K562 (cell line): ENCODE data around the gene IDH1. TPM values are rescaled to one million over a fixed set of nuclear protein-coding genes. Genes with fewer than 3 reads are reported as not detected.

Source experiments
- ATAC-seq: fragments of 200-7000 bp; cut with Tn5 transposase; 3 replicates; pipeline ENCODE4 v1.9.1; 2020; ENCODE audit warnings: moderate library complexity
- BruUV-seq: library from RNA; stranded (reverse); fragments of 400-500 nt; replicated peaks from 2 replicates; lab custom pipeline; 2021; lab: Mats Ljungman, UMichigan
- CTCF ChIA-PET: fragments of 300-600 bp; formaldehyde crosslinking; extraction: SDS; loops from one replicate; lab custom pipeline; 2021; ENCODE audit warnings: low intra/inter-chr PET ratio; lab: Yijun Ruan, JAX
- POLR2A ChIA-PET: fragments of 300-600, 350-650 bp; sonication (Branson Sonifier 250); formaldehyde crosslinking; extraction: SDS; loops from one replicate; lab custom pipeline; 2021; ENCODE audit warnings: antibody characterized with exemption, inconsistent platforms; lab: Yijun Ruan, JAX
- DNase-seq, 4 experiments: peaks; one replicate each; pipeline versions ENCODE4 v3.0.0 to v3.0.0-alpha.2; 2011 to 2018; ENCODE audit warnings: low spot score in 3 of 4, mixed read lengths in 3 of 4; ENCODE audit errors: extremely low read depth in 1 of 4
- FAIRE-seq: peaks from 2 replicates; lab custom pipeline; 2011; peaks lifted over from hg19 to GRCh38; lab: Jason Lieb, UNC
- H2AFZ ChIP-seq: 2 replicates; pipeline ENCODE4 v1.6.0; 2011; ENCODE audit warnings: low read depth, low read length, control low read depth, inconsistent platforms
- H3K27ac ChIP-seq: fragments of 200-600 bp; 3 replicates; pipeline ENCODE4 v1.8.0; 2011; ENCODE audit warnings: low read depth, mild to moderate bottlenecking, control low read depth, inconsistent platforms, low read length, moderate library complexity, mixed read lengths; ENCODE audit errors: extremely low read depth
- H3K27me3 ChIP-seq, 2 experiments: fragments of 300-600 bp in 1 of 2; 2 replicates in 1 of 2; 3 replicates in 1 of 2; pipeline versions ENCODE4 v1.6.0 to v1.8.0; 2011; ENCODE audit warnings: inconsistent platforms in 2 of 2, low read length in 2 of 2, mild to moderate bottlenecking in 1 of 2, mixed read lengths in 1 of 2, moderate library complexity in 1 of 2; ENCODE audit not compliant: control insufficient read depth in 2 of 2, insufficient read depth in 2 of 2
- H3K36me3 ChIP-seq: fragments of 300-600 bp; 3 replicates; pipeline ENCODE4 v1.8.0; 2011; ENCODE audit warnings: mild to moderate bottlenecking, low read length, inconsistent platforms; ENCODE audit not compliant: control insufficient read depth, insufficient read depth
- H3K4me1 ChIP-seq, 2 experiments: fragments of 200-600 bp in 1 of 2; replicated peaks in 1 of 2; 2 replicates in 1 of 2; 3 replicates in 1 of 2; pipeline versions ENCODE4 v1.5.1 to v1.8.0; 2011; ENCODE audit warnings: inconsistent platforms in 2 of 2, low read length in 2 of 2, mild to moderate bottlenecking in 1 of 2, mixed read lengths in 1 of 2, moderate library complexity in 1 of 2; ENCODE audit not compliant: control insufficient read depth in 2 of 2, insufficient read depth in 2 of 2
- H3K4me2 ChIP-seq: 2 replicates; pipeline ENCODE4 v1.6.1; 2011; ENCODE audit warnings: low read length, control low read depth, inconsistent platforms, mixed read lengths; ENCODE audit not compliant: insufficient read depth
- H3K4me3 ChIP-seq: fragments of 200-600 bp; sonication (generic), shearing (Covaris generic); 2 replicates; pipeline ENCODE4 v1.5.1; 2016; ENCODE audit warnings: control low read depth, inconsistent platforms
- H3K79me2 ChIP-seq: fragments of 200-600 bp; 3 replicates; pipeline ENCODE4 v1.8.0; 2011; ENCODE audit warnings: low read length, inconsistent platforms; ENCODE audit not compliant: control insufficient read depth, insufficient read depth
- H3K9ac ChIP-seq, 2 experiments: 2 replicates each; pipeline versions ENCODE4 v1.6.0 to v1.6.1; 2011; ENCODE audit warnings: low read depth in 2 of 2, low read length in 2 of 2, control low read depth in 1 of 2, inconsistent platforms in 1 of 2, mild to moderate bottlenecking in 1 of 2, mixed read lengths in 1 of 2; ENCODE audit not compliant: insufficient read depth in 1 of 2
- H3K9me1 ChIP-seq: one replicate; pipeline ENCODE4 v1.6.0; 2011; ENCODE audit warnings: inconsistent platforms, mild to moderate bottlenecking, low read length, moderate library complexity; ENCODE audit not compliant: control insufficient read depth, insufficient read depth
- H3K9me3 ChIP-seq: replicated peaks from 2 replicates; pipeline ENCODE4 v1.5.1; 2011; ENCODE audit warnings: low read depth, low read length, inconsistent platforms; ENCODE audit not compliant: control insufficient read depth, insufficient read depth
- H4K20me1 ChIP-seq: replicated peaks from 2 replicates; pipeline ENCODE4 v1.6.1; 2011; ENCODE audit warnings: low read length, inconsistent platforms, mixed read lengths; ENCODE audit not compliant: control insufficient read depth, insufficient read depth
- CBX5 ChIP-seq: IDR thresholded peaks from 2 replicates; pipeline ENCODE4 v1.6.1; 2014; ENCODE audit warnings: low read depth, borderline replicate concordance
- CTCF ChIP-seq, 3 experiments: IDR thresholded peaks in 2 of 3; conservative IDR thresholded peaks in 1 of 3; 2 replicates each; pipeline ENCODE4 v1.5.1; 2011 to 2012; ENCODE audit warnings: low read length in 3 of 3, mild to moderate bottlenecking in 3 of 3, control low read depth in 2 of 3, improper control_type of control experiment in 1 of 3, inconsistent platforms in 1 of 3, low read depth in 1 of 3, mixed read lengths in 1 of 3, moderate library complexity in 1 of 3; ENCODE audit not compliant: insufficient read depth in 2 of 3
- ELK1 ChIP-seq: sonication (generic); formaldehyde crosslinking; IDR thresholded peaks from 2 replicates; pipeline ENCODE4 v1.8.1; 2022; ENCODE audit warnings: missing genetic modification reagents
- ETS1 ChIP-seq: conservative IDR thresholded peaks from 2 replicates; pipeline ENCODE4 v1.6.1; 2011; ENCODE audit warnings: low read depth, mild to moderate bottlenecking, low read length; ENCODE audit not compliant: control insufficient read depth
- FOXJ2 ChIP-seq: fragments of 200-800 bp; sonication (Bioruptor generic); IDR thresholded peaks from 2 replicates; pipeline ENCODE4 v1.6.1; 2016; ENCODE audit warnings: missing genetic modification characterization, missing compliant biosample characterization
- HDAC1 ChIP-seq, 2 experiments: fragments of 450-650 bp; IDR thresholded peaks; 2 replicates each; pipeline ENCODE4 v1.6.1; 2016 to 2017; ENCODE audit warnings: inconsistent platforms in 1 of 2, mild to moderate bottlenecking in 1 of 2, moderate library complexity in 1 of 2
- PPARD ChIP-seq: fragments of 250-450 bp; sonication (Bioruptor Pico); IDR thresholded peaks from 2 replicates; pipeline ENCODE4 v1.8.0; 2022; ENCODE audit warnings: inconsistent platforms, mild to moderate bottlenecking, moderate library complexity
- ZFPM2 ChIP-seq: fragments of 250-450 bp; sonication (Bioruptor Pico); IDR thresholded peaks from 2 replicates; pipeline ENCODE4 v1.5.1; 2022; ENCODE audit warnings: mild to moderate bottlenecking
- ZNF668 ChIP-seq: fragments of 250-450 bp; sonication (Bioruptor Pico); IDR thresholded peaks from 2 replicates; pipeline ENCODE4 v1.8.0; 2022; ENCODE audit warnings: mild to moderate bottlenecking, inconsistent platforms
- WGBS: fragments of 100-300 bp; shearing (Covaris generic); methylation state at CpG from one replicate; pipeline ENCODE4 v1.1.6; 2016; ENCODE audit warnings: low coverage, mixed read lengths; ENCODE audit not compliant: insufficient coverage; ENCODE audit errors: missing lambda C conversion rate; 5-methylcytosine and 5-hydroxymethylcytosine counted together
- in situ Hi-C: fragments of 300-500 bp; cut with MboI; formaldehyde crosslinking; loops from 4 replicates; pipeline ENCODE4 v1.15.0; 2018; ENCODE audit warnings: inconsistent platforms, mixed read lengths
- intact Hi-C: fragments of 100-400 bp; cut with micrococcal nuclease; formaldehyde crosslinking; loops from 2 replicates; pipeline ENCODE4 v1.14.2; 2022
- polyA plus RNA-seq, 8 experiments: library from polyadenylated mRNA; depleted of rRNA in 4 of 8; stranded (reverse) in 5 of 8; unstranded in 3 of 8; fragments of >200 nt; fragmentation: Nextera tagmentation in 2 of 8; fragmentation: Illumina TruSeq in 1 of 8; extraction: Ambion mirVana in 2 of 8; extraction: Trizol in 1 of 8; gene quantifications; 2 replicates each; pipeline versions ENCODE4 v1.2.1 to v1.2.3, GENCODE V29; 2011 to 2014; ENCODE audit warnings: inconsistent platforms in 1 of 8, missing spikeins in 1 of 8
- total RNA-seq, 7 experiments: library from RNA; depleted of rRNA in 6 of 7; stranded (reverse); fragments of >200 nt in 6 of 7; fragmentation: Illumina TruSeq in 2 of 7; extraction: Trizol in 2 of 7; gene quantifications; 2 replicates each; pipeline versions ENCODE4 v1.2.1 to v1.2.3, GENCODE V29; 2011 to 2021; ENCODE audit warnings: low replicate concordance in 1 of 7

IDH1 gene
- total and polyA plus RNA-seq, 9 of the 15 experiments (the other 6 are each of a cell fraction or from before 2014, with no cell fraction given) = 61.9 to 194 (median 101) TPM

DNA sequence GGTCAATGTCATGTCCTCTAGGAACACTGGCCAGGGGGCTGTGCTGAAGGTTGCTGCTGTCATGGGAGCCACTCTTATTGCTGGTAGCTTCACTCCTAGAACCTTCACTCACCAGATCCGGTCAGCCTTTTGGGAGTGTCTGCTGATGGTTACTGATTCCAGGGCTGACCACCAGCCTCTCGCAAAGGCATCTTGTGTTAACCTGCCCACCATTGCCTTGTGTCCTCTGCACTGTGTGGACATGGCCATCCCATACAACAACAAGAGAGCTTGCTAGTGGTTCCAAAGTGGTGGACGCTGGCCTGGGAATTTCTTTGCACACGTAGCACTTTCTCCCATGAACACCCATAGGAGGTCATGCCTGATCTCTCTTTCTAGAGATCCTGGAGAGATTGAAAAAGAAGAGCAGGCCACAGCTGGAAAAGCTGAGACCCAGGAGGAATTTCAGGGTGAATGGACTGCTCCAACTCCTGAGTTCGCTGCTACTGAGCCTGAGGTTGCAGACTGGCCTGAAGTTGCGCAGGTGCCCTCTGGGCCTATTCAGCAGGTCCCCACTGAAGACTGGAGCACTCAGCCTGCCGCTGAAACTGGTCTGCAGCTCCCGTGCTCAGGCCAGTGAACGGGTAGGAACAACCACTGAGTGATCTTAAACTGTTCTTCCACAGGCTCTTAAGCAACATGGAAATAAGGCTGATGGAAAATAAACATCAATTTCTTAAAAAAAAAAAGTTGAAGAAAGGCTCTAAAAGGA is 46.4 kb downstream of the IDH1 start (continued):
- TF ChIP-seq FOXJ2 (tag) (no peak), PPARD (CRISPR knock-in tag) (no peak)

DNA sequence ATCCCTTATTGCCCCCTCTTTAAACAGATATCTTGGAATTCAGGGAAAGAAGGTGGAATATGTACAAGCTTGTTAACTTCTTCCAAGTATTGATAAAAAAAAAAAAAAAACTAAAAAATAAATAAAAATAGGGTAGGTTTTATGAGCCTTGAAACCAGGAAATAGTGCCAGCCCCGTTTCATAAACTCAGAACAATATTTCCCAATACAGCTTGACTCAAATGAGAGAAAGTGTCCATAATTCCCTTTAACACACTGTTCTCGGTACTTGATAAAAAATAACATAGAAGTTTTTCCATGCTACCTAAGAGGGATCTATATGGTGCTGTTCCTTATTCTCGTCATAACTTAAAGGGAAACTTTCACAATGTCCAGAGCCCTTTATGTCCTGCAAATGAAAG is 47.1 kb downstream of the IDH1 start:
- 43% methylated on average over 3 of the region's 3 CpGs for WGBS
- Histone ChIP-seq H3K4me2 (no peak overlapping the region), H3K79me2 (no peaks in the 10 kb centered on the region), H3K27ac (no peak overlapping the region), H3K9me1 (no peaks in the 10 kb centered on the region), H3K4me3 (no peak overlapping the region), H2AFZ (no peak overlapping the region), H3K27me3 (no peaks in the 10 kb centered on the region), H3K9me3 (no peaks in the 10 kb centered on the region), H4K20me1 (no peaks in the 10 kb centered on the region), H3K4me1 (no peaks in the 10 kb centered on the region; a peak in 1 of 5 replicates), H3K36me3 (no peaks in the 10 kb centered on the region), H3K9ac (no peak overlapping the region)
- DNase-seq = no peak
- ATAC-seq = no peak
- no peak for FAIRE-seq
- ChIA-PET POLR2A (interaction anchor here (0.5 kb wide), 1 partner anchor 469 kb away, joined by 3 read pairs; no protein-coding TSS in a partner anchor), CTCF (no interaction called here)
- BruUV-seq = no TSS peak
- intact Hi-C loops = no loop called here
- in situ Hi-C loops = no loop called here
- TF ChIP-seq HDAC1 (IDR thresholded peaks at IDR 0.05) = no peak
- no peak for TF ChIP-seq CBX5
- TF ChIP-seq CTCF (IDR thresholded peaks at IDR 0.05 in 2 of 3, conservative IDR thresholded peaks at IDR 0.05 in 1 of 3; ENCODE audit: insufficient read depth in 2 of 3, low read depth in 1 of 3, low read length in 3 of 3) = no peak
- TF ChIP-seq ELK1 (CRISPR knock-in tag) = no peak
- no peak for TF ChIP-seq ZFPM2
- TF ChIP-seq ZNF668 (CRISPR knock-in tag) = no peak
- TF ChIP-seq ETS1 = no peak
